KMS-11 (cell line): Measurements from ENCODE around the gene LPP.

Experiments
- H2AFZ ChIP-seq: fragments of 200-600 bp; sonication (generic); 2 replicates; pipeline ENCODE4 v1.6.1; 2016; ENCODE audit warnings: antibody characterized with exemption, mixed run types, low read depth
- H3K27ac ChIP-seq: fragments of 200-600 bp; sonication (generic); 2 replicates; pipeline ENCODE4 v1.6.1; 2016; ENCODE audit warnings: mild to moderate bottlenecking, mixed run types
- H3K27me3 ChIP-seq: fragments of 200-600 bp; sonication (generic); 2 replicates; pipeline ENCODE4 v1.6.1; 2017; ENCODE audit warnings: mild to moderate bottlenecking, low read depth, mixed run types, moderate library complexity; ENCODE audit not compliant: insufficient read depth
- H3K36me3 ChIP-seq: fragments of 200-600 bp; sonication (generic); 2 replicates; pipeline ENCODE4 v1.6.1; 2017; ENCODE audit warnings: mild to moderate bottlenecking, mixed run types; ENCODE audit not compliant: insufficient read depth
- H3K4me1 ChIP-seq: fragments of 200-600 bp; sonication (generic); 2 replicates; pipeline ENCODE4 v1.6.1; 2016; ENCODE audit warnings: mild to moderate bottlenecking, low read depth, mixed run types; ENCODE audit not compliant: poor library complexity, severe bottlenecking
- H3K4me2 ChIP-seq: fragments of 200-600 bp; sonication (generic); 2 replicates; pipeline ENCODE4 v1.7.0; 2016; ENCODE audit warnings: mild to moderate bottlenecking, mixed run types
- H3K4me3 ChIP-seq: fragments of 200-600 bp; sonication (generic); IDR thresholded peaks from 2 replicates; pipeline ENCODE4 v1.6.1; 2017; ENCODE audit warnings: low read depth, low read length, mixed read lengths; ENCODE audit not compliant: insufficient read depth
- H3K79me2 ChIP-seq: fragments of 200-600 bp; sonication (generic); 2 replicates; pipeline ENCODE4 v1.6.1; 2016; ENCODE audit warnings: low read depth, mixed run types; ENCODE audit not compliant: insufficient read depth
- H3K9ac ChIP-seq: fragments of 200-600 bp; sonication (generic); 2 replicates; pipeline ENCODE4 v1.6.1; 2016; ENCODE audit warnings: mild to moderate bottlenecking, mixed run types
- H4K20me1 ChIP-seq: fragments of 200-600 bp; sonication (generic); 2 replicates; pipeline ENCODE4 v1.6.1; 2016; ENCODE audit warnings: mild to moderate bottlenecking, mixed run types; ENCODE audit not compliant: insufficient read depth
- CTCF ChIP-seq: fragments of 200-600 bp; sonication (generic); conservative IDR thresholded peaks from 2 replicates; pipeline ENCODE4 v1.6.1; 2017; ENCODE audit warnings: low read depth, mild to moderate bottlenecking, antibody characterized with exemption, low read length, moderate library complexity, mixed read lengths

LPP gene

DNA sequence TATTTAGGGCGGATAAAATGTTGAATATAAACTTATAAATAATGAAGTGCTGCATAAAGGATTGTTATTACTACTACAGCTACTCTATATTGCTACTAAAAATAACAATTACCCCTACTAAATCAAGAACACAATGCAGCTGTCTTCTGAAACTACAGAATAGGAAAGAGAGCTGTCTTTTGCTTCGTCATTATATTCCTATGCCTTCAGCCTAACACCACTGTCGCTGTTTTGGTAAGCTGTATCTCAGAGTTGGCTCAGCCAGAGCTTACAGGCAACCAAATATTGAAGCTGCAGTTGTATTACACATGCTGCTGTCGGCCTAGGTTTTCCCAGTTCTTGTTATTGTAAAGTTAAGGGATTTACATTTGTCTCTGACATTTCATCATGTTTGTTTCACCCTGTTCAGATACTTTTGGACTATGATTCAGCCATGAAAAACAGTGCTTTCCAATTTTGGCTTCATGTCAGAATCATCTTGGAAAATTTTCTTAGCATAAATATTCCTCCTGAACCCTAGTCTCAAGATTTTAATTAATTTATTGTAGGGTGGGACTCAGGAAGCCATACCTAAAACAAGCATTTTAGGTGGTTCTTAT is 31.3 kb upstream of the LPP start:
- Histone ChIP-seq H3K4me2 (no peak overlapping the region), H3K27me3 (no peaks in the 10 kb centered on the region), H3K36me3 (no peaks in the 10 kb centered on the region), H3K4me1 (no peaks in the 10 kb centered on the region), H2AFZ (no peak overlapping the region), H3K79me2 (no peaks in the 10 kb centered on the region), H3K9ac (no peak overlapping the region), H3K4me3 (no peak overlapping the region), H3K27ac (no peak overlapping the region), H4K20me1 (no peaks in the 10 kb centered on the region)
- no peak for TF ChIP-seq CTCF

GRCh38 chr3:188123170-188123905 is 30.6 kb upstream of the LPP start:
- H3K4me3 ChIP-seq: no peak overlapping the region
- no peaks in the 10 kb centered on the region for H4K20me1 ChIP-seq
- no peaks in the 10 kb centered on the region for H3K27me3 ChIP-seq
- no peaks in the 10 kb centered on the region for H3K79me2 ChIP-seq
- no peaks in the 10 kb centered on the region for H3K36me3 ChIP-seq
- no peaks in the 10 kb centered on the region for H3K4me1 ChIP-seq
- no peak overlapping the region for H3K4me2 ChIP-seq
- no peak for TF ChIP-seq CTCF
- no peak overlapping the region for H2AFZ ChIP-seq
- no peak overlapping the region for H3K9ac ChIP-seq
- H3K27ac ChIP-seq: no peak overlapping the region

GRCh38 chr3:188124184-188124583 is 29.8 kb upstream of the LPP start:
- H3K27ac ChIP-seq: no peak overlapping the region
- no peak overlapping the region for H3K9ac ChIP-seq
- no peaks in the 10 kb centered on the region for H3K36me3 ChIP-seq
- no peak overlapping the region for H3K4me2 ChIP-seq
- no peak for TF ChIP-seq CTCF
- H4K20me1 ChIP-seq: no peaks in the 10 kb centered on the region
- H3K79me2 ChIP-seq: no peaks in the 10 kb centered on the region
- no peaks in the 10 kb centered on the region for H3K27me3 ChIP-seq
- no peaks in the 10 kb centered on the region for H3K4me1 ChIP-seq
- H3K4me3 ChIP-seq: no peak overlapping the region
- no peak overlapping the region for H2AFZ ChIP-seq

DNA sequence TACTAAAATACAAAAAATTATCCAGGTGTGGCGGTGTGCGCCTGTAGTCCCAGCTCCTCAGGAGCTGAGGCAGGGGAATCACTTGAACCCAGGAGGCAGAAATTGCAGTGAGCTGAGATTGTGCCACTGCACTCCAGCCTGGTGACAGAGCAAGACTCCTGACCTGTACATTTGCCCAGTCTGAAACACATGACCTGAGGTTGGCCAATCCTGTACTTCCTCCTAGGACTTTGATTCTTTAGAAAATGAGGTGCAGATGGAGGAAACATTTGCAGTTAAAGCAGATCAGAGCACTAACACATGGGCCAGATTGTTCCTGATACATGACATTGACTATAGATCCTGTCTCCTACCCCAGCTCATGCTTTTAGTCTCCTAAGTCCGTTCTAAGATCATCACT is 28.9 kb upstream of the LPP start:
- H2AFZ ChIP-seq: no peak overlapping the region
- H3K27ac ChIP-seq: no peak overlapping the region
- H3K4me2 ChIP-seq: no peak overlapping the region

More for the DNA sequence above, 28.9 kb upstream of the LPP start:
- Histone ChIP-seq H3K9ac (no peak overlapping the region), H3K79me2 (no peaks in the 10 kb centered on the region), H3K27me3 (no peaks in the 10 kb centered on the region), H4K20me1 (no peaks in the 10 kb centered on the region), H3K36me3 (no peaks in the 10 kb centered on the region), H3K4me1 (no peaks in the 10 kb centered on the region), H3K4me3 (no peak overlapping the region)
- TF ChIP-seq CTCF: no peak
